Thyroid gland (tissue), 4 donors: ENCODE results near the gene SBSN. TPM values are rescaled to one million over a fixed set of nuclear protein-coding genes. Genes with fewer than 3 reads are reported as not detected.

Experiments used
- DNase-seq, 2 donors: peaks; one replicate each; pipeline ENCODE4 v3.0.0-alpha.2; 2019
- H3K27ac ChIP-seq, 3 donors: fragments of 200-600 bp; sonication (generic); 1 replicate in 2 of 3; 2 replicates in 1 of 3; pipeline ENCODE4 v1.5.1; 2016 to 2019; ENCODE audit warnings: mild to moderate bottlenecking in 1 of 3, moderate library complexity in 1 of 3
- H3K27me3 ChIP-seq: fragments of 200-600 bp; sonication (generic); one replicate; pipeline ENCODE4 v1.5.1; 2019
- H3K36me3 ChIP-seq, 2 donors: fragments of 200-600 bp; sonication (generic); one replicate each; pipeline ENCODE4 v1.5.1; 2016 to 2019
- H3K4me1 ChIP-seq, 2 donors: fragments of 200-600 bp; sonication (generic); one replicate each; pipeline ENCODE4 v1.5.1; 2017 to 2019
- H3K4me3 ChIP-seq, 3 donors: fragments of 200-600 bp; sonication (generic); replicated peaks in 1 of 3; 1 replicate in 2 of 3; 2 replicates in 1 of 3; pipeline ENCODE4 v1.5.1; 2016; ENCODE audit warnings: mild to moderate bottlenecking in 1 of 3
- H3K9me3 ChIP-seq: fragments of 200-600 bp; sonication (generic); one replicate; pipeline ENCODE4 v1.5.1; 2017
- CTCF ChIP-seq, 6 experiments: fragments of 200-600 bp in 3 of 6; fragments of 450-650 bp in 3 of 6; sonication (generic) in 3 of 6; IDR thresholded peaks; one replicate each; pipeline ENCODE4 v1.5.1; 2016 to 2019; ENCODE audit warnings: antibody characterized with exemption in 6 of 6, mild to moderate bottlenecking in 2 of 6, inconsistent platforms in 1 of 6, moderate library complexity in 1 of 6
- POLR2A ChIP-seq, 2 donors: fragments of 450-650 bp; IDR thresholded peaks; one replicate each; pipeline ENCODE4 v1.6.1; 2017; ENCODE audit warnings: antibody characterized with exemption in 2 of 2, mild to moderate bottlenecking in 2 of 2, moderate library complexity in 1 of 2
- WGBS, 2 donors: methylation state at CpG; one replicate each; pipeline ENCODE4 v1.1.5; 2017; 5-methylcytosine and 5-hydroxymethylcytosine counted together
- intact Hi-C: fragments of 100-400 bp; cut with DNase I; formaldehyde crosslinking; loops from one replicate; pipeline ENCODE4 v1.15.1; 2023
- total RNA-seq, 4 donors: library from RNA; depleted of rRNA; stranded (reverse); fragments of >200 nt; gene quantifications; one replicate each; pipeline ENCODE4 v1.2.3, GENCODE V29; 2016

SBSN gene
- total RNA-seq, 4 donors from 2014 or later: 1.2 TPM; not detected in 3

GRCh38 chr19:35512831-35513627, 15.1 kb downstream of the SBSN start:
- DNase-seq: no peak
- Histone ChIP-seq H3K9me3 (no peaks in the 10 kb centered on the region), H3K4me3 (no peak overlapping the region), H3K27me3 (no peaks in the 10 kb centered on the region), H3K27ac (peak overlapping the region in 1 of 3 donors; percentile 71), H3K4me1 (peaks cover 20 to 33% of the 10 kb centered on the region in 2 donors), H3K36me3 (no peaks in the 10 kb centered on the region)
- WGBS, 2 donors: 84% methylated on average over 11 to 15 of the region's 15 CpGs
- intact Hi-C loops: loop anchor here (5.0 kb wide), 1 partner anchor 74 kb away; the partner anchor contains the start of gene PMIS2
- TF ChIP-seq CTCF (IDR thresholded peaks at IDR 0.05) (no peak), POLR2A (IDR thresholded peaks at IDR 0.05) (no peak)

GRCh38 chr19:35511337-35511736, 16.8 kb downstream of the SBSN start:
- Histone ChIP-seq H3K36me3 (no peaks in the 10 kb centered on the region), H3K9me3 (no peaks in the 10 kb centered on the region), H3K4me1 (peaks cover 20 to 33% of the 10 kb centered on the region in 2 donors), H3K27ac (no peak overlapping the region), H3K27me3 (no peaks in the 10 kb centered on the region), H3K4me3 (no peak overlapping the region)
- no peak for TF ChIP-seq CTCF (IDR thresholded peaks at IDR 0.05)
- TF ChIP-seq POLR2A (IDR thresholded peaks at IDR 0.05): no peak
- intact Hi-C loops: loop anchor here (5.0 kb wide), 1 partner anchor 76 kb away; the partner anchor contains the start of gene PMIS2
- no peak for DNase-seq
- WGBS, 2 donors: 81 to 87% methylated on average over 4 to 7 of the region's 7 CpGs

- H3K36me3 ChIP-seq: peaks cover 0 to under 1% of the 10 kb centered on the region in 2 donors
- peak in 1 of 6 experiments; percentile 8 for TF ChIP-seq CTCF (IDR thresholded peaks at IDR 0.05)
- TF ChIP-seq POLR2A (IDR thresholded peaks at IDR 0.05): no peak
- H3K4me3 ChIP-seq: peak overlapping the region in 1 of 3 donors; percentile 37
- no peaks in the 10 kb centered on the region for H3K27me3 ChIP-seq
- no peak for DNase-seq
- intact Hi-C loops: loop anchor here (5.0 kb wide), 1 partner anchor 77 kb away; the partner anchor contains the start of gene PMIS2
- H3K27ac ChIP-seq: peak overlapping the region; percentile 67 to 89 (median 79)
- peaks cover 20 to 33% of the 10 kb centered on the region in 2 donors for H3K4me1 ChIP-seq
- H3K9me3 ChIP-seq: no peaks in the 10 kb centered on the region
- 20 to 35% methylated on average over 4 to 13 of the region's 15 CpGs for WGBS, 2 donors
Observed at GRCh38 chr19:35510626-35510964, 17.5 kb downstream of the SBSN start.

GRCh38 chr19:35509861-35510625, 18.1 kb downstream of the SBSN start:
- intact Hi-C loops: loop anchor here (5.0 kb wide), 1 partner anchor 77 kb away; the partner anchor contains the start of gene PMIS2
- Histone ChIP-seq H3K4me3 (peak overlapping the region; percentile 7 to 63 (median 37)), H3K27ac (peak overlapping the region; percentile 67 to 89 (median 79)), H3K9me3 (no peaks in the 10 kb centered on the region), H3K36me3 (peaks cover 0 to 6% of the 10 kb centered on the region in 2 donors), H3K4me1 (peaks cover 20 to 33% of the 10 kb centered on the region in 2 donors), H3K27me3 (no peaks in the 10 kb centered on the region)
- WGBS, 2 donors: 1% methylated on average over 27 to 34 of the region's 39 CpGs
- peak; percentile 95 for DNase-seq
- TF ChIP-seq POLR2A (IDR thresholded peaks at IDR 0.05) (peak in 1 of 2 donors; percentile 88), CTCF (IDR thresholded peaks at IDR 0.05) (peak; percentile 91 to 99 (median 98))
